ENCODE data around the gene GADD45B. TPM values are rescaled to one million over a fixed set of nuclear protein-coding genes. Genes with fewer than 3 reads are reported as not detected.

The GADD45B gene, protein sequence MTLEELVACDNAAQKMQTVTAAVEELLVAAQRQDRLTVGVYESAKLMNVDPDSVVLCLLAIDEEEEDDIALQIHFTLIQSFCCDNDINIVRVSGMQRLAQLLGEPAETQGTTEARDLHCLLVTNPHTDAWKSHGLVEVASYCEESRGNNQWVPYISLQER
- total RNA-seq = 53.4 and 114 TPM in 2 replicates

DNA sequence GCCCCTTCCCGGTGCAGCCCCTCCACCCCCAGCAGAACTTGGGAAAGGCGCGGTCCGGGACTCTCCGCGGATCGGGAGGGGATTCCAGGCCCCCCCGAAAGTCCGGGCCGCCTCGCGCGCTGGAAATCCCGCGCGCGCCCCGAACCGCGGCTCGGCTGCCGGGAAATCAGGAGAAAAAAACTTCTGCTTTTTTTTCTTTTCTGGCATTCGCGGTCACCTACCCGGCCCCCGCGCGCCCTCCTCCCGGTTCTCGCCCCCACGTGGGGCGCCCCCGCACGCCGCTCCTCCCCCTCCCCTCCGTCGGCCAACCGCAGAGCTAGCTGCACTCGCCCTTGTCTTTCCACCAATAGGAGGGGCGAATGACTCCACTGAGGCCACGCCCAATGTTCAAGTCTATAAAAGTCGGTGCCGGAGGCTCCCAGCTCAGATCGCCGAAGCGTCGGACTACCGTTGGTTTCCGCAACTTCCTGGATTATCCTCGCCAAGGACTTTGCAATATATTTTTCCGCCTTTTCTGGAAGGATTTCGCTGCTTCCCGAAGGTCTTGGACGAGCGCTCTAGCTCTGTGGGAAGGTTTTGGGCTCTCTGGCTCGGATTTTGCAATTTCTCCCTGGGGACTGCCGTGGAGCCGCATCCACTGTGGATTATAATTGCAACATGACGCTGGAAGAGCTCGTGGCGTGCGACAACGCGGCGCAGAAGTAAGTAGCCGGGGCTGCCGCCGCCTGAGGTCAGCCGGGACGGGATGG lies at the start of gene GADD45B:
TSS of gene GADD45B (plus strand) at position 426 of the 749 bp plus-strand sequence. CDS start at position 658, 232 bp downstream.
- peak; percentile 98 for DNase-seq

DNA sequence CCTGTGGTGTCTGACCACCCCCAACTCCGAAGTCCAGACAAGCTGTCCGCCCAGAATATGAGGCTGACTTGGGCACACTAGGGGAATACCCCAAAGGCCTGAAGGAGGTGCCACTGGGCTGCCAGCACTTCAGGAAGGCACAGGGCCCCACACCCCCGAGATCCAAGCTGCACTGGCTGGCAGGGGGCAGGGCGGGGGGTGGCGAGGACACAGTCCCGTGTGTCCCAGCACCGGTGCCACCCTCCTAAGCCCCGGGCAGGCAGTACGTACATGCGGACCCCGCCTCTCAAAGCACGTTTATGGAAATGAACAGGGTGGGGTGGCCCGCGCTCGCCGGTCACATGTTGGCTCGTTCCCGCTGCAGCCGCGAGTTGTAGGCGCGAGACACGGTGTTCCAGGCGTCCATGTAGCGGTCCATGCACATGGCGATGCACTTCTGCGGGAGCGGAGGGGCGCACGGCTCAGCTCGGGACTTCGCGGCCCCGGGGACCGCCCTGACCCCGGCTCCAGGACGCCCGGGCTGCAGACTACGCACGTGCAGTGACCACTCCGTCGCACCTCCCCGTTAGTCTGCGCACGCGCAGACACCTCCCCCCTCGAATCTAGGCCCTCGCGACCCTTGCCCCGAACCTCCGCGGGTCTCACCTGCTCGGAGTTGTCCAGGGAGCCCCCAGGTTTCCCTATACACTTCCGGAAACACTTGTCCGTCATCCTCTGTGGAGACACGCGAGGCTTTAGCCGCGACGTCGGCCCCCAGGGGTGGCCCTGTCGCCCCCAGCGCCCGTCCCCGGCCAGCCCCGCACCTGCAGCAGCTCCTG lies 49.1 kb upstream of the GADD45B start:
- DNase-seq = peak; percentile 62

DNA sequence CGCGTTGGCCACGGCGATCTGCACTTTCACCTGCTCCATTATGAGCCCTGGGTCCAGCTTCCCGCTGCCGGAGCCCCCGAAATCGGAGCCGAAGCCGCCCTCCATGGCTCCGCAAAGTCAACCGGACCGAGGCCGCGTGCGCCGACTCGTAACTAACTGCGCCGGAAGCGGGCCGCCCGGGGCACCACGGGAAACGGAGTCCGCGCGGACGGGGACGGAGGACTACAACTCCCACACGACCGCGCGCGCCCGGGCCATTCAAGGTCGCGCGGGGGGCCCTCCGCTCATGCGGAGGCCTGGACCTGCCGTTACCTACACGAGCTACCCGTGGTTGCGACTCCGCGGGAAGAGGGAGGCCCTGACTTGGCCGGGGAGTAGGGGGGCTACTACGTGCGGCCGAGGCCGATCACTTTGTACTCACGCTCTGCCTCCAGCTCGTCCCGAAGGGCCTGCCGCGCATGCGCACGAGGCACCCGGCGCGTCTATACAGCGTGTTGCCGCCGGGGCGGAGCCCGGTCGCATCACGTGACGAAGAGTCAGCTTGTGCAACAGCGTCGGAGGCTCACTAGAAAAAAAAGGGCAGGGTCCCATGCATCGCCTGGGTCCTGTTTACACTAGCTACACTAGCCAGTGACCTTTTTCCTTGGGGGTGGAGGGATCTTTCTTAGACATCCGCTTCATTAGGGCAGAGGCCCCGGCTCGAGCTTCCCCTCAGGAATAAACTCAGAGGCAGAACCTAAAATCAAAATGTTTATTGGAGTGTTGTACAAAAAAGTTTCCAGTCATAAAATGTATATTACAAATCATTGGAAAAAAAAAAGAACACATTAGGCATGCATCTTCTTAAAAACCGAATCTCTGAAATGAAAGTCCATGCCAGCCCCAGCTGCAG lies 48.3 kb upstream of the GADD45B start, which contains the start of gene TIMM13:
TSS of gene TIMM13 (minus strand) at position 158 of the 892 bp plus-strand sequence. CDS start at position 105, 53 bp downstream.
- peak; percentile 98 for DNase-seq

DNA sequence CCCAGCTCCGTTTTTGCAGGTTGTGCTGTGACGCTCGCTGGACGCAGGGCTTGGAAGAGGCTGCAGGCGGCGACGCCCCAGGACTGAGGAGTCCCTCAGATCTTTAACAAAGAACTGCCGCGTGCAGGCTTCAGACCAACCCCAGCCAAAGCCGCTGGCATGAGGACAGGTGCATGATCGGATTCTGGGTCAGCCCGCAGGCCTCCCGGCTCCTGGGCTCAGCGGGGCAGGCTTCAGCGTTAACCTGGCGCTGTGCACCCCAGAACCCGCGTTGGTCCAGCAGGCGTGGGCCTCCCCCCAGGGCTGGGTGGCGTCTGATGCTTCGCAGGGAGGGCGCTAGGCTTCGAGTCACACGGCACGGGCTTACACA lies 47.6 kb upstream of the GADD45B start:
- peak; percentile 48 for DNase-seq

DNA sequence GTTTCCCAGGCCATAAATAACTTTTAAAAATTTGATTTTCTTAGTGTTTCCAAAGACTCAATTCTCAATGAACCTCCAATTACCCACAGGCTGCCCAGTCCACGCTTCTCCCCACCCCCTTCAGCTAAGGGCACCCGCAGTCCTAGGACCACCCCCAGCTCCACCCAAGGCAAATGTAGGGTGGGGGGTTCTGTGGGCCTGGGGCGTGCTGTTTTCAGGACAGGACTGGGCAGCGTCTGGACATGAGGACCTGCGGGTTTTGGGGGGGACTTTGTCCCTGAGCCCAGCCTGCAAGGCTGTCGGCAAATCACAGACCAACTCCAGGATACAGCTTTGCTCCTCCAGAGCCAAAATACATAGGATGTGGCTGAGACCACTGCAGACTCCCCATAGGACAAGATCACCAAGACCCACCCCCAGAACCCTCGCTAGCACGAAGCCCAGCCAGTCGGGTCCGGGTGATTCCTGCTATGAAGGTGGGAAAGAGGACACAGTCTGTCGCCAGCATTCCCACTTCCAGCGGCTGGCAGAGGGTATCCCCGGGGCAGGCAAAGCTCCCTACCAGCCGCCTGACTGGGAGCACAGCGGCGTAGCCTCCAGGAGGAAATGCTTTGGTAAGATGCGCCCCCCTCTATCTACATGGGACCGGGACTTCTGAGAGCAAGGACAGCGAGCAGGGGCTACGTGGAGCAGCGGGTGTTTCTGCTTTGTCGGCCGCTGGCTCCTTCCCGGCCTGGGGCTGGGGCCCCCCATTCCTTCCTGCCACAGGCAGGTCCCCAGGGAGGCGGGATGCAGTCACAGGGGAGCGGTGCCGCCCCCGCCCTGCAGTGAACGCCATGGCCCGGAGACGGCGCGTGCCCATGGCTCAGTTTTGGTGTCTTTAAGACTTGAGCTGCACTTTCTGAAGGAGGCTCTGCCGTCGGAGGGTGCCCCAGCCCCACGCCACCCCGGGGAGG lies 46.9 kb upstream of the GADD45B start:
- DNase-seq = no peak

DNA sequence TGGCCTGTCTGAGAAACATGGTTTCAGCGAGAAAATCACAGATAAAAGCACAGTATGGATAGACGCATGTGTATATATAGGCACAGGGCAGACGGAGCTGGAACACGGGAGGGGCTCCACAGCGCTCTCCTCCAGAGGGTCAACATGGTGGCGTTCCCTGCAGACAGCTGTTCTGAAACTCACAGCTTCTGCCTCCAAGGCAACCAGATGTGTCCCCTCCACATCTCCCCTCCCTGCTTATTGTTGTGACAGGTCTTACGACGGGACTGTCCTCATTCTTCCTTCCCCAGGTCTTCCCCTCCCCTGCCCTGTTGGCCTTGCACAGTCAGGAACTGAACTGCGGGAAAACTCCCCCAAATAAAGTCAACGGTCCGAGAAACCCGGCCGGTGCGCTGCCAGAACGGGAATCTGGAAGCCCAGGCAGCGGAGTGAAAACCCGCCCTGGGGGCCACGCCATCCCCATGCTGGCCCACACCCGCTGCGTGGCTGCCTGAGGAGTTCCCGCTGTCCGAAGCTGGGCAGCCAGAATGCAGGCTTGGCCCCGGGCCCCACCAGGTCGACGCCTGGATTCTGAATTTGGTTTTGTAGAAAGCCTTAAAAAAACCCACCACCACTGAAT lies 45.9 kb upstream of the GADD45B start:
- no peak for DNase-seq

DNA sequence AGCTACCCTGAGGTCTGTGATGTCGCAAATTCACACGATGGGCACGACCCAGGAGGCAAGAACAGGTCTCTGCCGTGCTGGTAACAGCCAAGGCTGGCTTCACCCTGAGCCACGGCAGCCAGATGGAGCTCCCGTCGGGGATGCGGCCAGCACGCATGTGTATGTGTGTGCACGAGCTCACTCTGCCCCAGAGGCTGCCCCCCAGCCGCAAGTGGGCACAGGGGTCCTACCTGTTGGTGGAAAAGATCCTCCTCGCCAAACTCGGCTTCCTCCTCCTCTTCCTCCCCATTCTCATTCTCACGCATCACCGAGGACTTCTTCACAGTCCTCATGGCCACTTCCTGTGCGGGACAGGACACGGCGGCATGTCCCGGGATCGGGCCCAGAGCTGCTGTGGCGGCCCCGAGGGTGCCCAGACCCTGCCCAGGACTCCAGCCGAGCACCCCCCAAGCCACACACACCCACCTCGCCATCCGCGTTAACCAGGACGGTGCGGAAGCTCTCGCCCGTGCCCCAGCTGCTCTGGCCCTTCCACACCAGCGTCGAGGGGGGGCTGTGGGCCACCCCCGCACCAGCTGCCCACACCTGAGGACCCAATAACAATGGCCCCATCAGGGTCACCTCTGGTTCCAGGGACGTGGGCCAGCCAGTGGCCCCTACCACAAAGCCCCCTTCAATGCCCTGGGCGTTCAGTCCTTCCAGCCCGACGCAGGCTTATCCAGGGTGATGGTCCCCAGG lies 44.4 kb upstream of the GADD45B start:
- DNase-seq = no peak

DNA sequence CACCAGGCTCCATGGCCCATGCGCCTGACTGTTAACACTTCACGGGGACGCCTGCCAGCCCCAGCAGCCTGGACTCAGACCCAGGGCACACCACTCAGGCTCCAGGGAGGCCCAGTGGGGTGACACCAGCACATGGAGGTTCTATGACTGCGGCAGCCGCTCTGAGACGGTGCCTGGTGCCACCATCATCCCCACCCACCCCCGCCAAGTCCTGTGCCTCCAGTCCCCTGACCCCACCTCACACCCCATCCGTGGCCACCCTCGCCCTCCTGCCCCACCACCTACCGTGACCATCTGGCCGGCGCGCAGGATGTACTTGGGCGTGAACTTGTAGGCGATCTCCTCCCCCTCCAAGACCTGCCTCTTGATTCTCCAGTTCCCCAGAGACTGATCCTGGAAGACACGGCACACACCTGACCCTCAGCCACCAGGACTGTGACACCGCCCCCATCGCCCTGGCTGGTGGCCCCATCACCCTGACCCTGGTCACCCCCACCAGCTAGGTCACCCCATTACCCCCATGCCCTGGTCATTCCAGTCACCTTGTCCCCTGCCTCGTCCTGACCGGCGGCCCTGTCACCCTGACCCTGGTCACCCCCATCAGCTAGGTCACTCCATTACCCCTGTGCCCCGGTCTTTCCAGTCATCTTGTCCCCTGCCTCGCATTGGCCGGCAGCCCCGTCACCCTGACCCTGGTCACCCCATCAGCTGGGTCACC lies 43.6 kb upstream of the GADD45B start:
- DNase-seq = no peak

DNA sequence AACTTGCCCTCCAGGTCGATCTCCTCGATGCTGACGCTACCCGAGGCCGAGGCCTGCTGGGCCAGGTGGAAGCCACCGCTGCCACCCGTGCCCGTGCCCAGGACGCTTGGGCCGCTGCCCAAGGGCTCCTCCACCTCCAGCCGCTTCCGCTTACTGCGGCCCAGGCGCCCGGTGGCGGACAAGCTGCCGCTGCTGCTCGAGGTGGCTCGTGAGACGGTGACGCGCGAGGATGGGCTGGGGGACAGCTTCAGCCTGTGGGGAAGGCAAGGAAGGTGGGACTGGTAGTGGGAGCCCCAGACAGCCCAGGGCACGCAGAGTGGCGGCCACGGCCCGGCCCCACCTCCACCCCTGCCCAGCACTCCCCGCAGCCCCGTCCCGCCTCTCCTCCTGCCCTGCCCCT lies 42.1 kb upstream of the GADD45B start:
- DNase-seq = no peak

DNA sequence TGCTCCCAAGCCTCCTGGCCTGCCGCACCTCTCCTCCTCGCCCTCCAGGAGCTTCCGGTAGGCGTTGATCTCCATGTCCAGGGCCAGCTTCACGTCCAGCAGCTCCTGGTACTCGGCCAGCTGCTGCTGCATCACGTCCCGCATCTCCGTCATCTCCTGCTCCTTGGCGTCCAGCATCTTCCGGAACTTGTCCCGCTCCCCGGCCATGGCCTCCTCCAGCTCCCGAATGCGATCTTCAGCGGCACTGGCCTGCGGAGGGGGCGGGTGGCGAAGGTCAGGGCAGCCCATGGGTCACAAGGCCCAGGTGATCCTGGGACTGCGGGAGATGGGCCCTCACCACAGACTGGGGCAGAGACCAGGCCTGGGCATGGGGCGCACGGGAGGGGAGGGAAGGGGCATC lies 41.7 kb upstream of the GADD45B start:
- DNase-seq = no peak

DNA sequence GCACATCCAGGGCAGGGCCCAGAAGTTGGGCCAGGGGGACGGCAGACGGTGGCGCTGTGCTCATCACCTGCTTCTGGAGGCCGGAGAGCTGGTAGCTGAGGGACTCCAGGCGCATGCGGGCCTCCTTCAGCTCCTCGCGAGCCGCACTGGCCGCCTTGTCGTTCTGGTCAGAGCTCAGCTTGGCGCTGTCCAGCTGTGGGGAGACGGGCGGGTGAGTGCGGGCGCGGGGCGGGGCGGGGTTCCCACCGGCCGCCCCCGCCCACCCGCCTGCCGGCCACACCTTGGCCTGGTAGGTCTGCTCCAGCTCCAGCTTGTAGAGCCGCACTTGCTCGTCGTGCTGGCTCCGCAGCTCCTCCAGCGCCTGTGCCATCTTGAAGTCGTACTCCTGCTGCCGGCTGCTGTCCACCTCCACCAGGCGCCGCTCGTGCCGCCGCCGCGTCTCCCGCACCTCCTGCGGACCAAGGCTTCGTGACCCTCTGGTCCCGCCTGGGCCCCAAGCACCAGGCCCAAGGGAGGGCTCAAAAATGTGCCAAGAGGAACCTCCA lies 41.1 kb upstream of the GADD45B start:
- no peak for DNase-seq

DNA sequence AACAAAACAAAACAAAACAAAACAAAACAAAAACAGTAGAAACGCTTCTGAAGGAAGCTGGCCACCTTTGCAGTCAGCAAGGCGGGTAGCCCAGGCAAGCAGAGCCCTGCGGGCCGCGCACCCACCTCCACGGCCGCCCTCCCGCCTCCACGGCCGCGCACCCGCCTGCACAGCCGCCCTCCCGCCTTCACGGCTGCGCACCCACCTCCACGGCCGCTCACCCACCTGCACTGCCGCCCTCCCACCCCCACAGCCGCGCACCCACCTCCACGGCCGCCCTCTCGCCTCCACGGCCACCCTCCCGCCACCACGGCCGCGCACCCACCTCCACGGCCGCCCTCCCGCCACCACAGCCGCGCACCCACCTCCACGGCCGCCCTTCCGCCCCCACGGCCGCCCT lies 39.5 kb upstream of the GADD45B start:
- no peak for DNase-seq

DNA sequence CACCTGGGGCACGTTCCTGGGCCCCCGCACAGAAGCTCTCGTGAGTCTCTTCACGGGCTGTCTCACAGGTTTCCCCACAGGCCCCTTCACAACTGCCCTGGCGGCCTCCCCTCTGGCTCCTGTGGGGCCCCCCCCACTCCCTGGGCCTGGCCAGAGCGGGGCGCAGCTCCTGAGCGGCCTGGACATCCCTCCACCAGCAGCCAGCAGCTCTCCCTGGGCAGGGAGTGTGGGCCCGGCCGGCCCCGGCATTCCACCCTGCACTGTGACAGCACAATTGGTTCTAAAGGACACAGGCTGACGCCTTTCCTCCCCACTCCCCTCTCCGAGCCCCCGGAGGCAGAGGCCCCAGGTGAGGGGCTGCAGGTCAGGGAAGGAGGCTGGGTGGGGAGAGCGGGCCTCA lies 39.0 kb upstream of the GADD45B start:
- DNase-seq = no peak

DNA sequence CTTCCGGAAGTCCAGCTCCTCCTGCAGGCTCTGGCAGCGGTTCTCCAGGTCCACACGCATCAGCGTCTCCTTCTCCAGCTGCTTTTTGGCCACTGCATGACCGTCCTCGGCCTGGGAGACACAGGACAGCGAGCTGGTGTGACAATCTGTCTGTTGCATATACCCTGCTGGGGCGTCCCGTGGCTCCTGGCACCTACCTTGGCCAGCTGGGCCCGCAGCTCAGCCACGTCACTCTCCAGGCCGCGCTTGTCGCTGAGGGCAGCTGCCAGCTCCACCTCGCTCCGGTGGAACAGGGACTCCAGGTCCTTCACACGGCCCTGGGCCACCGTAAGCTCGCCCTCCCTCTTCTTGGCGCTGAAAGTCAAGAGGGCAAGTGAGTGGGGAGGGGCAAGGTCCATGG lies 37.7 kb upstream of the GADD45B start:
- DNase-seq = no peak

DNA sequence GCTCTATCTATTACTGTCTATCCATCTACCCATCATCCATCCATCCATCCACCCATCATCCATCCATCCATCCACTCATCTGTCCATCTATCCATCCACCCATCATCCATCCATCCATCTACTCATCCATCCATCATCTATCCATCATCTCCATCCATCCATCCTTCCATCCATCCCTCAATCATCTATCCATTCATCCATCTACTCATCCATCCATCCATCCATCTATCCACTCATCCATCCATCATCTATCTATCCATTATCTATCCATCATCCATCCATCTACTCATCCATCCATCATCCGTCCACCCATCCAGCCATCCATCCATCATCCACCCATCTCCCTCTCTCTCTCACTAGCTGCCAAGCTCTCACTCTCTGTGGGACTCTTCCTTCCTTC lies 35.4 kb upstream of the GADD45B start:
- no peak for DNase-seq

DNA sequence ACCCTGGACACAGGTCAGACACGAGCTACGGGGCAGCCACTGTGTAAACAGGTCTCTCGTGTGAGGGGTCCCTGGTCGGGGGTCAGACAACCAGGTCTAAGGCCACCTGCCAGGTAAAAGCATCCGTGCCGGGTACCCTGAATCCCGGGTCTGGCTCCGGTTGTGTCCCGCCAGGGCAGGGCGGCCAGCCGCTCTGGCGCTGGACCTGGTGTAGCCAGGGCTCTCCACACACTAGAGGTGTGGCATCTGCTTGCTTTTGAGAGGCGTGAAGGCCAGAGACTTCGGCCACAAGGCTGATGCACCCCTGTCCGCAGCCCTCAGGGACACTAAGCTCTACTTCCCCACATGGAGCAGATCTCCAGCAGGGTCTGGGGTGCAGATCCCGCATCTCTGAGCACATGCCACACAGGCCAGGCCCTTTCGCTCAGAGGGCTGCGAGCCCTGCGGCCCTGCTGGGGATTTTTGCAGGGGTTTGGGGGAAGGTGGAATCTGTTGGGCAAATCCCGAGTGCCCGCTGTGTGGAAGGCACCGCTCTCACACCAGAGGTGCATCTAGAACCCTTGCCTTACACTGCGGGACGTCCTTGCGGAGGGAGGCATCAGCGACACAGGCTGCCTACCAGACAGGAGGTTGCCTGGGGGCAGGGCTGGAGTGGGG lies 34.7 kb upstream of the GADD45B start:
- DNase-seq = no peak

DNA sequence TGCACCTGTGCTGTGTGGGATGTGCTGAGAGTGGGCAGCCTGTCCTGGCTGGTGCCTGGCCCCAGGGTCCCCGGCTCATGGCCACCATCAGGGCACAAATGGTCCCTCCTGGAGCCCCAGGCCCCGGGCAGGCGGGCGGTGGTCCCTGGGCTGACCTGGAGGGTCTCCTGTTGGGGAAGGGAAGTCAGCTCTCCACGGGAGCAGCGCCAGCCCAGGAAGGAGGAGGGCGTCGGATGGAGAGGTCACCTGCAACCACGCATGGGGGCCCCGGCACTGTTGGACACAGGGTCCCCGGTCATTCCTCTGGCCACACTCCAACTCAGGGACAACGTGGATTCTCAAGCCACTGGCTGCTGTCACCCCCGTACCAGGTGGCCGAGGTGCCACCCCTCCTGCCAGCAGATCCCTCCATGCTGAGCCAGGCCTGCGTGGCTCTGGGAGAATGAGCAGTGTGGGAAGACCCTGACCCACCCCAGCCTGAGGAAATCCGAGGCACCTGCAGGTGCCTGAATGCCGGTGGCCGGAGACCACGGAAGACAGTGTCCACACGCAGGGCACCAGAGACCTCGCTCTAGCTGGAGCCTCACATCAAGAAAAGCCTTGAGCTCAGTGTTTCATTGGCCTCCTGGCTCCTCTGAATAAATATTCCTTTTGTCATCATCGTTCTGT lies 32.7 kb upstream of the GADD45B start:
- DNase-seq = no peak

DNA sequence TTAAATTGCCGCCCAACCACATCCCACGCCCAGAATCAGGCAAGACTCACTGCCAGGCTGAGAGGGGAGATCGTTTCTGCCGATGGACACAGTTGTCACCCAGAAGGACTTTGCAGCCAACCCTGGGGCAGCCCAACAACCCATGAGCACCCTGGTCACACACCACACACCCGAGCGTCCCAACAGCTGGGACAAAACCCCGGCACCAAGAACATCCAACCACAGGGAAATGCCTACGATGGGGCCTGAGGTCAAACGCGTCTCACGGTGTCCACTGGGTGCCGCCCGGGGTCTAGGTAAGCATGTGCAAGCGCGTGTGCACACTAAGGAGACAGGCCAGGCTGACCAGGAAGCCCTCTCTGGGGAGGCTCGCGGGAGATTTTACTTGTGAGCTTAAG lies 32.1 kb upstream of the GADD45B start:
- DNase-seq = no peak

All from dermis blood vessel endothelial cell (primary cell).